Loucy (cell line): ENCODE data around the gene MCTP2.

Source experiments
- H2AFZ ChIP-seq: fragments of 200-600 bp; sonication (generic); 2 replicates; pipeline ENCODE4 v1.6.0; 2016; ENCODE audit warnings: antibody characterized with exemption, mild to moderate bottlenecking, low read length, moderate library complexity
- H3F3A ChIP-seq: fragments of 200-600 bp; 2 replicates; pipeline ENCODE4 v1.6.0; 2016; ENCODE audit warnings: antibody characterized with exemption, low read depth, mild to moderate bottlenecking
- H3K27me3 ChIP-seq: fragments of 200-600 bp; sonication (generic); 2 replicates; pipeline ENCODE4 v1.6.1; 2014; ENCODE audit warnings: low read length, mild to moderate bottlenecking; ENCODE audit not compliant: insufficient read depth, poor library complexity, severe bottlenecking
- H3K36me3 ChIP-seq: fragments of 200-600 bp; sonication (generic); 2 replicates; pipeline ENCODE4 v1.6.1; 2016; ENCODE audit warnings: low read length; ENCODE audit not compliant: insufficient read depth
- H3K4me1 ChIP-seq: fragments of 200-600 bp; sonication (generic); 2 replicates; pipeline ENCODE4 v1.5.1; 2014; ENCODE audit warnings: low read length, mild to moderate bottlenecking; ENCODE audit not compliant: insufficient read depth, poor library complexity, severe bottlenecking
- H3K4me2 ChIP-seq: fragments of 200-600 bp; sonication (generic); 2 replicates; pipeline ENCODE4 v1.6.0; 2014; ENCODE audit warnings: antibody characterized with exemption, low read length, low read depth, mild to moderate bottlenecking; ENCODE audit not compliant: poor library complexity, severe bottlenecking
- H3K4me3 ChIP-seq: fragments of 200-600 bp; sonication (generic); 2 replicates; pipeline ENCODE4 v1.5.1; 2014; ENCODE audit warnings: low read length, mild to moderate bottlenecking, mixed read lengths; ENCODE audit not compliant: poor library complexity, severe bottlenecking
- H3K79me2 ChIP-seq: fragments of 200-600 bp; sonication (generic); 2 replicates; pipeline ENCODE4 v1.6.1; 2014; ENCODE audit warnings: low read length; ENCODE audit not compliant: insufficient read depth
- H3K9ac ChIP-seq: fragments of 200-600 bp; sonication (generic); 2 replicates; pipeline ENCODE4 v1.6.0; 2014; ENCODE audit warnings: mild to moderate bottlenecking, low read depth, low read length, moderate library complexity; ENCODE audit not compliant: poor library complexity, severe bottlenecking
- H3K9me2 ChIP-seq: fragments of 200-600 bp; sonication (generic); replicated peaks from 2 replicates; pipeline ENCODE4 v1.6.1; 2016; ENCODE audit warnings: low read depth, low read length, mixed read lengths
- H3K9me3 ChIP-seq: fragments of 200-600 bp; sonication (generic); 2 replicates; pipeline ENCODE4 v1.6.1; 2014; ENCODE audit warnings: mild to moderate bottlenecking, antibody characterized with exemption, low read length, low read depth; ENCODE audit not compliant: insufficient read depth
- H4K20me1 ChIP-seq: fragments of 200-600 bp; sonication (generic); 2 replicates; pipeline ENCODE4 v1.6.0; 2014; ENCODE audit warnings: antibody characterized with exemption, low read length, mild to moderate bottlenecking; ENCODE audit not compliant: insufficient read depth, poor library complexity, severe bottlenecking
- EZH2phosphoT487 ChIP-seq: fragments of 200-600 bp; IDR thresholded peaks from 2 replicates; pipeline ENCODE4 v1.6.1; 2018; ENCODE audit warnings: antibody characterized with exemption, mild to moderate bottlenecking, moderate library complexity, borderline replicate concordance
- TF ChIP-seq, protein P1 (sequence below): fragments of 200-600 bp; sonication (generic); conservative IDR thresholded peaks from 2 replicates; pipeline ENCODE4 v1.5.1; 2014; ENCODE audit warnings: mild to moderate bottlenecking, antibody characterized with exemption, low read length

The MCTP2 gene

DNA sequence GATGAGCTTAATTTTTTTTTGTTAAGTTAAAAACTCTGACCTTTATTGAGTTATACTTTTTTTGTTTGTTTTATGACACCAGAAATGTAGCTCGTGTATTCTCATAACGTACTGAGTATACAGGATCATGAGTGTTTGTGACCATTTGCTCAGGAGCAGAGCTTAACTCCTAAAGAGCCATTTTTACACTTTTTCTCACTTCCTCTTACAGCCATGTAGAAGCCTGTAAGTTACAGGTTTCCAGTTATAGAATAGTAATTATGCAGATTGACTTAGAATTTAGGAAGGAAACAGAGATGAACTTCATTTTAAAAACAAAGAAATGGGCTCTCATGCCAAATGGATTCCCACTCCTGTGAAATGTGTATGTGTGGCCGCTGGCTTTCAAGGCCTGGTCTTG, 151.7 kb downstream of the MCTP2 start:
- H3K9me2 ChIP-seq = no peaks in the 10 kb centered on the region
- H3K79me2 ChIP-seq = no peaks in the 10 kb centered on the region
- no peak overlapping the region for H3K4me3 ChIP-seq
- TF ChIP-seq, protein P1, sequence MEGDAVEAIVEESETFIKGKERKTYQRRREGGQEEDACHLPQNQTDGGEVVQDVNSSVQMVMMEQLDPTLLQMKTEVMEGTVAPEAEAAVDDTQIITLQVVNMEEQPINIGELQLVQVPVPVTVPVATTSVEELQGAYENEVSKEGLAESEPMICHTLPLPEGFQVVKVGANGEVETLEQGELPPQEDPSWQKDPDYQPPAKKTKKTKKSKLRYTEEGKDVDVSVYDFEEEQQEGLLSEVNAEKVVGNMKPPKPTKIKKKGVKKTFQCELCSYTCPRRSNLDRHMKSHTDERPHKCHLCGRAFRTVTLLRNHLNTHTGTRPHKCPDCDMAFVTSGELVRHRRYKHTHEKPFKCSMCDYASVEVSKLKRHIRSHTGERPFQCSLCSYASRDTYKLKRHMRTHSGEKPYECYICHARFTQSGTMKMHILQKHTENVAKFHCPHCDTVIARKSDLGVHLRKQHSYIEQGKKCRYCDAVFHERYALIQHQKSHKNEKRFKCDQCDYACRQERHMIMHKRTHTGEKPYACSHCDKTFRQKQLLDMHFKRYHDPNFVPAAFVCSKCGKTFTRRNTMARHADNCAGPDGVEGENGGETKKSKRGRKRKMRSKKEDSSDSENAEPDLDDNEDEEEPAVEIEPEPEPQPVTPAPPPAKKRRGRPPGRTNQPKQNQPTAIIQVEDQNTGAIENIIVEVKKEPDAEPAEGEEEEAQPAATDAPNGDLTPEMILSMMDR = no peak
- no peak for TF ChIP-seq EZH2phosphoT487
- H2AFZ ChIP-seq = no peak overlapping the region
- H3F3A ChIP-seq = no peaks in the 10 kb centered on the region
- no peaks in the 10 kb centered on the region for H3K9me3 ChIP-seq
- H3K36me3 ChIP-seq = peaks cover 91% of the 10 kb centered on the region
- no peak overlapping the region for H3K4me2 ChIP-seq
- H3K27me3 ChIP-seq = no peaks in the 10 kb centered on the region
- H3K9ac ChIP-seq = no peak overlapping the region
- peaks cover 11% of the 10 kb centered on the region for H3K4me1 ChIP-seq
- H4K20me1 ChIP-seq = peaks cover 10% of the 10 kb centered on the region

DNA sequence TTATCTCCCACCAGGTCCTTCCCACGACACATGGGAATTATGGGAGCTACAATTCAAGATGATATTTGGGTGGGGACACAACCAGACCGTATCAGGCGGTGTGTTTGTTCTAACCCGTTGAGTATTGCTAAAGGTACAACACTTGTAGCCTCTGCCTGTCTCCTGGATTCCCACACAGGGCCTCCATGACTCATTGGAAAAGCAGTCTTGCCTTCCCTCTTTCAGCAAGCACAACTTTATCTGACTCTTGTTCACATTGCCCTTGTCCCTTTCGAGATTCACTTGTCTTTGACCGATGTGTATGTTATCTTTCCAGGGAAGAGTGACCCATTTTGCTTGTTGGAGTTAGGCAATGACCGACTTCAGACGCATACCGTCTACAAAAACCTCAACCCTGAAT, 152.3 kb downstream of the MCTP2 start:
- Histone ChIP-seq H3F3A (no peaks in the 10 kb centered on the region), H3K79me2 (no peaks in the 10 kb centered on the region), H4K20me1 (peaks cover 16% of the 10 kb centered on the region), H2AFZ (no peak overlapping the region), H3K27me3 (no peaks in the 10 kb centered on the region), H3K4me3 (no peak overlapping the region), H3K9me2 (no peaks in the 10 kb centered on the region), H3K4me2 (no peak overlapping the region), H3K9ac (no peak overlapping the region), H3K9me3 (no peaks in the 10 kb centered on the region), H3K4me1 (peaks cover 12% of the 10 kb centered on the region), H3K36me3 (peaks cover 91% of the 10 kb centered on the region)
- TF ChIP-seq EZH2phosphoT487 = no peak
- TF ChIP-seq, protein P1 = no peak

DNA sequence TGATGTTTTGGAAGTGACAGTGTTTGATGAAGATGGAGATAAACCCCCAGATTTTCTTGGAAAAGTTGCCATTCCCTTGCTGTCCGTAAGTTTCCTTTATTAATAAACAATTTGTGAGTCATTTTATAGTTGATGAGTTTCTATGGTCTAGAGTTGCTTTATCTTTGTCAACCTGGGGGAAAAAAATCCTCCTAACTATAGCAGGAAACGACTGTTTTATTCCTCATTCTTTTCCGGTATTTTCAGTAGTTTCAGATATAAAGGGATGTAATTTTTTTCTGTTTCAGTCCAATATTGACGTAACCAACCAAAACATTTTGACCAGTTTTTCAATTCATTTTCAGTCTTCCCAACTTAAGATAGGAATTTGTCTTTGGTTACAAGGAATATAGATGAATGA, 154.1 kb downstream of the MCTP2 start:
- no peaks in the 10 kb centered on the region for H3K79me2 ChIP-seq
- no peak overlapping the region for H3K4me3 ChIP-seq
- H3K9ac ChIP-seq = no peak overlapping the region
- TF ChIP-seq, protein P1 = no peak
- no peak for TF ChIP-seq EZH2phosphoT487
- no peaks in the 10 kb centered on the region for H3K9me3 ChIP-seq
- H4K20me1 ChIP-seq = peaks cover 16% of the 10 kb centered on the region
- no peak overlapping the region for H3K4me2 ChIP-seq
- H3F3A ChIP-seq = no peaks in the 10 kb centered on the region
- H3K27me3 ChIP-seq = no peaks in the 10 kb centered on the region
- H3K4me1 ChIP-seq = peaks cover 12% of the 10 kb centered on the region
- H2AFZ ChIP-seq = no peak overlapping the region
- H3K36me3 ChIP-seq = peaks cover 91% of the 10 kb centered on the region
- no peaks in the 10 kb centered on the region for H3K9me2 ChIP-seq
